K562 (cell line): ENCODE measurements around the gene SLC37A2. TPM values are rescaled to one million over a fixed set of nuclear protein-coding genes. Genes with fewer than 3 reads are reported as not detected.

ENCODE experiments used
- ATAC-seq: fragments of 200-7000 bp; cut with Tn5 transposase; 3 replicates; pipeline ENCODE4 v1.9.1; 2020; ENCODE audit warnings: moderate library complexity
- BruUV-seq: library from RNA; stranded (reverse); fragments of 400-500 nt; replicated peaks from 2 replicates; lab custom pipeline; 2021; lab: Mats Ljungman, UMichigan
- CTCF ChIA-PET: fragments of 300-600 bp; formaldehyde crosslinking; extraction: SDS; loops from one replicate; lab custom pipeline; 2021; ENCODE audit warnings: low intra/inter-chr PET ratio; lab: Yijun Ruan, JAX
- POLR2A ChIA-PET: fragments of 300-600, 350-650 bp; sonication (Branson Sonifier 250); formaldehyde crosslinking; extraction: SDS; loops from one replicate; lab custom pipeline; 2021; ENCODE audit warnings: antibody characterized with exemption, inconsistent platforms; lab: Yijun Ruan, JAX
- DNase-seq, 4 experiments: peaks; one replicate each; pipeline versions ENCODE4 v3.0.0 to v3.0.0-alpha.2; 2011 to 2018; ENCODE audit warnings: low spot score in 3 of 4, mixed read lengths in 3 of 4; ENCODE audit errors: extremely low read depth in 1 of 4
- FAIRE-seq: peaks from 2 replicates; lab custom pipeline; 2011; peaks lifted over from hg19 to GRCh38; lab: Jason Lieb, UNC
- H2AFZ ChIP-seq: 2 replicates; pipeline ENCODE4 v1.6.0; 2011; ENCODE audit warnings: low read depth, low read length, control low read depth, inconsistent platforms
- H3K27ac ChIP-seq: fragments of 200-600 bp; 3 replicates; pipeline ENCODE4 v1.8.0; 2011; ENCODE audit warnings: low read depth, mild to moderate bottlenecking, control low read depth, inconsistent platforms, low read length, moderate library complexity, mixed read lengths; ENCODE audit errors: extremely low read depth
- H3K27me3 ChIP-seq, 2 experiments: fragments of 300-600 bp in 1 of 2; 2 replicates in 1 of 2; 3 replicates in 1 of 2; pipeline versions ENCODE4 v1.6.0 to v1.8.0; 2011; ENCODE audit warnings: inconsistent platforms in 2 of 2, low read length in 2 of 2, mild to moderate bottlenecking in 1 of 2, mixed read lengths in 1 of 2, moderate library complexity in 1 of 2; ENCODE audit not compliant: control insufficient read depth in 2 of 2, insufficient read depth in 2 of 2
- H3K36me3 ChIP-seq: fragments of 300-600 bp; 3 replicates; pipeline ENCODE4 v1.8.0; 2011; ENCODE audit warnings: mild to moderate bottlenecking, low read length, inconsistent platforms; ENCODE audit not compliant: control insufficient read depth, insufficient read depth
- H3K4me1 ChIP-seq, 2 experiments: fragments of 200-600 bp in 1 of 2; replicated peaks in 1 of 2; 2 replicates in 1 of 2; 3 replicates in 1 of 2; pipeline versions ENCODE4 v1.5.1 to v1.8.0; 2011; ENCODE audit warnings: inconsistent platforms in 2 of 2, low read length in 2 of 2, mild to moderate bottlenecking in 1 of 2, mixed read lengths in 1 of 2, moderate library complexity in 1 of 2; ENCODE audit not compliant: control insufficient read depth in 2 of 2, insufficient read depth in 2 of 2
- H3K4me2 ChIP-seq: 2 replicates; pipeline ENCODE4 v1.6.1; 2011; ENCODE audit warnings: low read length, control low read depth, inconsistent platforms, mixed read lengths; ENCODE audit not compliant: insufficient read depth
- H3K4me3 ChIP-seq: fragments of 200-600 bp; sonication (generic), shearing (Covaris generic); 2 replicates; pipeline ENCODE4 v1.5.1; 2016; ENCODE audit warnings: control low read depth, inconsistent platforms
- H3K79me2 ChIP-seq: fragments of 200-600 bp; 3 replicates; pipeline ENCODE4 v1.8.0; 2011; ENCODE audit warnings: low read length, inconsistent platforms; ENCODE audit not compliant: control insufficient read depth, insufficient read depth
- H3K9ac ChIP-seq, 2 experiments: 2 replicates each; pipeline versions ENCODE4 v1.6.0 to v1.6.1; 2011; ENCODE audit warnings: low read depth in 2 of 2, low read length in 2 of 2, control low read depth in 1 of 2, inconsistent platforms in 1 of 2, mild to moderate bottlenecking in 1 of 2, mixed read lengths in 1 of 2; ENCODE audit not compliant: insufficient read depth in 1 of 2
- H3K9me1 ChIP-seq: one replicate; pipeline ENCODE4 v1.6.0; 2011; ENCODE audit warnings: inconsistent platforms, mild to moderate bottlenecking, low read length, moderate library complexity; ENCODE audit not compliant: control insufficient read depth, insufficient read depth
- H3K9me3 ChIP-seq: replicated peaks from 2 replicates; pipeline ENCODE4 v1.5.1; 2011; ENCODE audit warnings: low read depth, low read length, inconsistent platforms; ENCODE audit not compliant: control insufficient read depth, insufficient read depth
- H4K20me1 ChIP-seq: replicated peaks from 2 replicates; pipeline ENCODE4 v1.6.1; 2011; ENCODE audit warnings: low read length, inconsistent platforms, mixed read lengths; ENCODE audit not compliant: control insufficient read depth, insufficient read depth
- BRCA1 ChIP-seq, 2 experiments: fragments of 450-650 bp in 1 of 2; sonication (generic) in 1 of 2; formaldehyde crosslinking in 1 of 2; IDR thresholded peaks; 2 replicates each; pipeline versions ENCODE4 v1.5.0 to v1.6.1; 2017 to 2020; ENCODE audit warnings: mild to moderate bottlenecking in 1 of 2, missing genetic modification reagents in 1 of 2
- CBX2 ChIP-seq: fragments of 200-600 bp; sonication (generic); IDR thresholded peaks from one replicate; pipeline ENCODE4 v1.6.1; 2012; ENCODE audit warnings: mild to moderate bottlenecking, low read length, inconsistent platforms; ENCODE audit not compliant: insufficient read depth, poor library complexity, severe bottlenecking
- FOS ChIP-seq: IDR thresholded peaks from 3 replicates; pipeline ENCODE4 v1.6.1; 2011; ENCODE audit not compliant: insufficient read length; ENCODE audit errors: extremely low read depth
- GTF2E2 ChIP-seq: fragments of 200-800 bp; sonication (Bioruptor generic); IDR thresholded peaks from 2 replicates; pipeline ENCODE4 v1.6.1; 2016; ENCODE audit warnings: missing genetic modification characterization, missing compliant biosample characterization
- HNRNPUL1 ChIP-seq: fragments of 200-400 bp; formaldehyde crosslinking; IDR thresholded peaks from 2 replicates; pipeline ENCODE4 v1.6.1; 2017; ENCODE audit warnings: low read length
- MECOM ChIP-seq: fragments of 250-450 bp; sonication (Bioruptor Pico); IDR thresholded peaks from 2 replicates; pipeline ENCODE4 v1.8.0; 2022; ENCODE audit warnings: inconsistent platforms
- RCOR1 ChIP-seq, 2 experiments: IDR thresholded peaks; 2 replicates each; pipeline ENCODE4 v1.6.1; 2012; ENCODE audit warnings: low read depth in 2 of 2, low read length in 2 of 2, borderline replicate concordance in 1 of 2, improper control_type of control experiment in 1 of 2
- SMAD3 ChIP-seq: fragments of 450-650 bp; formaldehyde crosslinking; conservative IDR thresholded peaks from 2 replicates; pipeline ENCODE4 v1.4.0; 2020; ENCODE audit warnings: mild to moderate bottlenecking
- SMARCA4 ChIP-seq: fragments of 450-650 bp; IDR thresholded peaks from 2 replicates; pipeline ENCODE4 v1.6.1; 2016
- ZNF253 ChIP-seq: fragments of 250-450 bp; sonication (Bioruptor Pico); conservative IDR thresholded peaks from 2 replicates; pipeline ENCODE4 v1.6.1; 2021; ENCODE audit warnings: mild to moderate bottlenecking
- ZNF41 ChIP-seq: fragments of 250-450 bp; sonication (Bioruptor Pico); conservative IDR thresholded peaks from 2 replicates; pipeline ENCODE4 v1.4.0; 2020; ENCODE audit warnings: mild to moderate bottlenecking
- whole genome bisulfite sequencing: fragments of 100-300 bp; shearing (Covaris generic); methylation state at CpG from one replicate; pipeline ENCODE4 v1.1.6; 2016; ENCODE audit warnings: low coverage, mixed read lengths; ENCODE audit not compliant: insufficient coverage; ENCODE audit errors: missing lambda C conversion rate; 5-methylcytosine and 5-hydroxymethylcytosine counted together
- in situ Hi-C: fragments of 300-500 bp; cut with MboI; formaldehyde crosslinking; loops from 4 replicates; pipeline ENCODE4 v1.15.0; 2018; ENCODE audit warnings: inconsistent platforms, mixed read lengths
- intact Hi-C: fragments of 100-400 bp; cut with micrococcal nuclease; formaldehyde crosslinking; loops from 2 replicates; pipeline ENCODE4 v1.14.2; 2022
- polyA plus RNA-seq, 8 experiments: library from polyadenylated mRNA; depleted of rRNA in 4 of 8; stranded (reverse) in 5 of 8; unstranded in 3 of 8; fragments of >200 nt; fragmentation: Nextera tagmentation in 2 of 8; fragmentation: Illumina TruSeq in 1 of 8; extraction: Ambion mirVana in 2 of 8; extraction: Trizol in 1 of 8; gene quantifications; 2 replicates each; pipeline versions ENCODE4 v1.2.1 to v1.2.3, GENCODE V29; 2011 to 2014; ENCODE audit warnings: inconsistent platforms in 1 of 8, missing spikeins in 1 of 8
- total RNA-seq, 7 experiments: library from RNA; depleted of rRNA in 6 of 7; stranded (reverse); fragments of >200 nt in 6 of 7; fragmentation: Illumina TruSeq in 2 of 7; extraction: Trizol in 2 of 7; gene quantifications; 2 replicates each; pipeline versions ENCODE4 v1.2.1 to v1.2.3, GENCODE V29; 2011 to 2021; ENCODE audit warnings: low replicate concordance in 1 of 7
- TF ChIP-seq, protein P1 (sequence below): fragments of 450-650 bp; formaldehyde crosslinking; IDR thresholded peaks from 2 replicates; pipeline ENCODE4 v1.4.0; 2022; ENCODE audit warnings: missing genetic modification characterization
- TF ChIP-seq, protein P2 (sequence below): fragments of 250-450 bp; sonication (Bioruptor Pico); IDR thresholded peaks from 2 replicates; pipeline ENCODE4 v1.8.0; 2021; ENCODE audit warnings: mild to moderate bottlenecking, moderate library complexity
- TF ChIP-seq, protein P3 (sequence below): fragments of 250-450 bp; sonication (Bioruptor Pico); IDR thresholded peaks from 2 replicates; pipeline ENCODE4 v1.8.0; 2022; ENCODE audit warnings: inconsistent platforms, mild to moderate bottlenecking, moderate library complexity, borderline replicate concordance
- TF ChIP-seq, protein P4 (sequence below): fragments of 250-450 bp; sonication (Bioruptor Pico); IDR thresholded peaks from 2 replicates; pipeline ENCODE4 v1.8.0; 2022; ENCODE audit warnings: moderate library complexity, mild to moderate bottlenecking, inconsistent platforms
- TF ChIP-seq, protein P5 (sequence below): fragments of 450-650 bp; formaldehyde crosslinking; IDR thresholded peaks from 2 replicates; pipeline ENCODE4 v1.4.0; 2020; ENCODE audit warnings: mild to moderate bottlenecking, moderate library complexity

Gene SLC37A2
- total and polyA plus RNA-seq, 9 of the 15 experiments (the other 6 are each of a cell fraction or from before 2014, with no cell fraction given), result 0.01 to 1.2 (median 0.52) TPM

DNA sequence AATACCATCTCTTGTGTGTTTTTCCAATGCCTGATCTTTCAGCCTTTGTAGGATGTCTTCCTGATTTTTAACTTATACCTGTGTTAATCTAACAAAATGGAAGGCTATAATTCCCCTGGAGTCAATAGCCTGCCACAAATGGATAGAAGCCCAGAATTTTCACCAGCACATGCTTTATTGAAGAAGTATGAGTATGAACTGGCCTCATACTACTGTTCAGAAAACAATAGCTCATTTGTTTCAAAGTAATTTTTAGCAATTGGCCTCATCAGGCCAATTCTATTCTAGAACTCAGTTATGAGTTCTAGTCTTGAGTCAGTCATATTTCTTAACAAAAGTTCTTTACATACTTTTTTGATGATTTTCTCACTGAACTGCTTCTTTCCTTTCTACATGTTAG is 40.6 kb upstream of the SLC37A2 start (continued):
- TF ChIP-seq CBX2 (no peak), HNRNPUL1 (no peak), RCOR1 (IDR thresholded peaks at IDR 0.05; ENCODE audit: borderline replicate concordance in 1 of 2, low read depth in 2 of 2, low read length in 2 of 2) (no peak), ZNF41 (CRISPR knock-in tag) (no peak)
- TF ChIP-seq, all 486 proteins: peak for 0

DNA sequence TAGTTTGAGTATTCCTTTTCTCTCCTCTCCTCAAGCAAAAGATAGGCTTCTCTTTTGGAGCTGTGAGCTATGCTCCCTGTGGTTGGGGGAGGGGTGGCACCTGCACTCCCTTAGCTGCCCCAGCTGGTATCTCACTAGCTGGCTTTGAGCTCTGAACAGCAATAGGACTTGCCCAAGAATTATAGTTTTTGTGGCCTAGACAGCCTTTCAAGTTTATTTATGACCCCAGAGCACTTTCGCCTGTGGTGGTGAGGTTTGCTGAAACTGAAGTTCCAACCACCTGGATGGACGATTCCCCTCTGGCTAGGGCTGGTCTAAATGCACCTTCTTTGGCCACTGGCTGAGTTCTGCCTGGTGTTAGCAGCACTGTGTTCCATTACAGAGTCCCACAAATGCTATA is 37.1 kb upstream of the SLC37A2 start:
- intact Hi-C loops, result no loop called here
- in situ Hi-C loops, result no loop called here
- CTCF ChIA-PET, result no interaction called here
- TF ChIP-seq SMARCA4, result no peak
- TF ChIP-seq, protein P1, sequence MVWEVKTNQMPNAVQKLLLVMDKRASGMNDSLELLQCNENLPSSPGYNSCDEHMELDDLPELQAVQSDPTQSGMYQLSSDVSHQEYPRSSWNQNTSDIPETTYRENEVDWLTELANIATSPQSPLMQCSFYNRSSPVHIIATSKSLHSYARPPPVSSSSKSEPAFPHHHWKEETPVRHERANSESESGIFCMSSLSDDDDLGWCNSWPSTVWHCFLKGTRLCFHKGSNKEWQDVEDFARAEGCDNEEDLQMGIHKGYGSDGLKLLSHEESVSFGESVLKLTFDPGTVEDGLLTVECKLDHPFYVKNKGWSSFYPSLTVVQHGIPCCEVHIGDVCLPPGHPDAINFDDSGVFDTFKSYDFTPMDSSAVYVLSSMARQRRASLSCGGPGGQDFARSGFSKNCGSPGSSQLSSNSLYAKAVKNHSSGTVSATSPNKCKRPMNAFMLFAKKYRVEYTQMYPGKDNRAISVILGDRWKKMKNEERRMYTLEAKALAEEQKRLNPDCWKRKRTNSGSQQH, result no peak
- TF ChIP-seq, protein P2, sequence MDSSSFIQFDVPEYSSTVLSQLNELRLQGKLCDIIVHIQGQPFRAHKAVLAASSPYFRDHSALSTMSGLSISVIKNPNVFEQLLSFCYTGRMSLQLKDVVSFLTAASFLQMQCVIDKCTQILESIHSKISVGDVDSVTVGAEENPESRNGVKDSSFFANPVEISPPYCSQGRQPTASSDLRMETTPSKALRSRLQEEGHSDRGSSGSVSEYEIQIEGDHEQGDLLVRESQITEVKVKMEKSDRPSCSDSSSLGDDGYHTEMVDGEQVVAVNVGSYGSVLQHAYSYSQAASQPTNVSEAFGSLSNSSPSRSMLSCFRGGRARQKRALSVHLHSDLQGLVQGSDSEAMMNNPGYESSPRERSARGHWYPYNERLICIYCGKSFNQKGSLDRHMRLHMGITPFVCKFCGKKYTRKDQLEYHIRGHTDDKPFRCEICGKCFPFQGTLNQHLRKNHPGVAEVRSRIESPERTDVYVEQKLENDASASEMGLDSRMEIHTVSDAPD (CRISPR knock-in tag), result no peak
- no peak for TF ChIP-seq ZNF253
- TF ChIP-seq, protein P3, sequence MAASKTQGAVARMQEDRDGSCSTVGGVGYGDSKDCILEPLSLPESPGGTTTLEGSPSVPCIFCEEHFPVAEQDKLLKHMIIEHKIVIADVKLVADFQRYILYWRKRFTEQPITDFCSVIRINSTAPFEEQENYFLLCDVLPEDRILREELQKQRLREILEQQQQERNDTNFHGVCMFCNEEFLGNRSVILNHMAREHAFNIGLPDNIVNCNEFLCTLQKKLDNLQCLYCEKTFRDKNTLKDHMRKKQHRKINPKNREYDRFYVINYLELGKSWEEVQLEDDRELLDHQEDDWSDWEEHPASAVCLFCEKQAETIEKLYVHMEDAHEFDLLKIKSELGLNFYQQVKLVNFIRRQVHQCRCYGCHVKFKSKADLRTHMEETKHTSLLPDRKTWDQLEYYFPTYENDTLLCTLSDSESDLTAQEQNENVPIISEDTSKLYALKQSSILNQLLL (CRISPR knock-in tag), result no peak
- no peak for TF ChIP-seq FOS
- no peak for TF ChIP-seq GTF2E2 (tag)
- no peak for TF ChIP-seq BRCA1 (IDR thresholded peaks at IDR 0.05)
- no peak for TF ChIP-seq BRCA1 (CRISPR knock-in tag; IDR thresholded peaks at IDR 0.05)
- TF ChIP-seq, protein P4, sequence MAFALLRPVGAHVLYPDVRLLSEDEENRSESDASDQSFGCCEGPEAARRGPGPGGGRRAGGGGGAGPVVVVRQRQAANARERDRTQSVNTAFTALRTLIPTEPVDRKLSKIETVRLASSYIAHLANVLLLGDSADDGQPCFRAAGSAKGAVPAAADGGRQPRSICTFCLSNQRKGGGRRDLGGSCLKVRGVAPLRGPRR (CRISPR knock-in tag), result no peak
- no peak for TF ChIP-seq SMAD3 (CRISPR knock-in tag)
- TF ChIP-seq, protein P5, sequence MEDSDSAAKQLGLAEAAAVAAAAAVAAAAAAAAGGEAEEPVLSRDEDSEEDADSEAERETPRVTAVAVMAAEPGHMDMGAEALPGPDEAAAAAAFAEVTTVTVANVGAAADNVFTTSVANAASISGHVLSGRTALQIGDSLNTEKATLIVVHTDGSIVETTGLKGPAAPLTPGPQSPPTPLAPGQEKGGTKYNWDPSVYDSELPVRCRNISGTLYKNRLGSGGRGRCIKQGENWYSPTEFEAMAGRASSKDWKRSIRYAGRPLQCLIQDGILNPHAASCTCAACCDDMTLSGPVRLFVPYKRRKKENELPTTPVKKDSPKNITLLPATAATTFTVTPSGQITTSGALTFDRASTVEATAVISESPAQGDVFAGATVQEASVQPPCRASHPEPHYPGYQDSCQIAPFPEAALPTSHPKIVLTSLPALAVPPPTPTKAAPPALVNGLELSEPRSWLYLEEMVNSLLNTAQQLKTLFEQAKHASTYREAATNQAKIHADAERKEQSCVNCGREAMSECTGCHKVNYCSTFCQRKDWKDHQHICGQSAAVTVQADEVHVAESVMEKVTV (CRISPR knock-in tag), result no peak
- no peak for TF ChIP-seq MECOM (CRISPR knock-in tag)

More for the DNA sequence above, 37.1 kb upstream of the SLC37A2 start:
- Histone ChIP-seq H4K20me1 (no peaks in the 10 kb centered on the region), H3K9me3 (no peaks in the 10 kb centered on the region), H3K9me1 (no peaks in the 10 kb centered on the region), H3K79me2 (no peaks in the 10 kb centered on the region), H2AFZ (no peak overlapping the region), H3K9ac (no peak overlapping the region), H3K27me3 (no peaks in the 10 kb centered on the region), H3K4me3 (no peak overlapping the region), H3K36me3 (no peaks in the 10 kb centered on the region), H3K27ac (no peak overlapping the region), H3K4me2 (no peak overlapping the region), H3K4me1 (no peaks in the 10 kb centered on the region)
- 25% methylated on average over 2 of the region's 2 CpGs for WGBS
- BruUV-seq, result no TSS peak
- FAIRE-seq, result no peak
- ATAC-seq, result no peak
- no peak for DNase-seq
- POLR2A ChIA-PET, result no interaction called here
